ENCODE results near the gene DPYSL5. TPM values are rescaled to one million over a fixed set of nuclear protein-coding genes. Genes with fewer than 3 reads are reported as not detected.

DPYSL5 gene
- total and polyA plus RNA-seq, 9 of the 15 experiments (the other 6 are each of a cell fraction or from before 2014, with no cell fraction given): 0.06 TPM; not detected in 8

GRCh38 chr2:26971911-26972786 is 124.2 kb downstream of the DPYSL5 start (continued):
- TF ChIP-seq CTCF (IDR thresholded peaks at IDR 0.05 in 2 of 3, conservative IDR thresholded peaks at IDR 0.05 in 1 of 3; ENCODE audit: insufficient read depth in 2 of 3, low read depth in 1 of 3, low read length in 3 of 3) (0 out of 6 replicates have a peak, but pooled peaks of 1 of the 3 experiments have one; percentile 2), CXXC5 (CRISPR knock-in tag; IDR thresholded peaks at IDR 0.05) (0 out of 2 replicates have a peak, but pooled peaks have one; percentile 13), SP1 (CRISPR knock-in tag; IDR thresholded peaks at IDR 0.05) (0 out of 2 replicates have a peak, but pooled peaks have one; percentile 9), NFIC (IDR thresholded peaks at IDR 0.05) (0 out of 2 replicates have a peak, but pooled peaks have one; percentile 25), UBTF (IDR thresholded peaks at IDR 0.05; ENCODE audit: borderline replicate concordance in 1 of 2, low read depth in 2 of 2, low read length in 2 of 2) (peak in 1 of 2 experiments; percentile 26; a peak in 1 of 4 replicates)

Data from K562 (cell line).